HG03469 (cell line): ENCODE data around the gene UTRN.
A peak's percentile ranks its signal among the peaks of the same experiment; 100 is the strongest.

Source experiments
- ATAC-seq: cut with Tn5 transposase; IDR thresholded peaks from one replicate; pipeline ENCODE4 v1.9.1; 2021; ENCODE audit warnings: mild to moderate bottlenecking, moderate library complexity, moderate number of reproducible peaks; ENCODE audit not compliant: unreplicated experiment

UTRN gene

DNA sequence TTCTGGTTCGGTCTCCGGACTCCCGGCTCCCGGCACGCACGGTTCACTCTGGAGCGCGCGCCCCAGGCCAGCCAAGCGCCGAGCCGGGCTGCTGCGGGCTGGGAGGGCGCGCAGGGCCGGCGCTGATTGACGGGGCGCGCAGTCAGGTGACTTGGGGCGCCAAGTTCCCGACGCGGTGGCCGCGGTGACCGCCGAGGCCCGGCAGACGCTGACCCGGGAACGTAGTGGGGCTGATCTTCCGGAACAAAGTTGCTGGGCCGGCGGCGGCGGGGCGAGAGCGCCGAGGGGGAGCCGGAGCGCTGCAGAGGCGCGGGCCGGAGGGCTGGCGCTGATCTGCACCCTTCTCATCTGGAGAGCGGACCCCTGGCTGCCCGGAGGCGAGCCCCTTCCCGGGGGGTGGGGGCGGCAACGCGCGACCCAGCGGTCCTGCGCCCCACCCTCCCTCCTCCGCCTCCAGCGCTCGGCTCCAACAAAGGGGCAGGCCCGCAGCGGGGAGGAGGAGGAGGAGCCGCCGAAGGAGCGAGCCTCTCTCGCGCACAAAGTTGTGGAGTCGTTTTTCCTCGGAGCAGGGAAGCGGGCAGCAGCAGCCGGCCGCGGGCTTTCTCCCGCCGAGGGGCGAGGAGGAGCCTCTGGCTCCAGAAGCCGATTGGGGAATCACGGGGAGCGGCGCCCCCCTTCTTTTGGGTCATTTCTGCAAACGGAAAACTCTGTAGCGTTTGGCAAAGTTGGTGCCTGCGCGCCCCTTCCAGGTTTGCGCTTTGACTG lies at the start of gene UTRN:
UTRN (plus strand) TSS at position 553 of the 765 bp plus-strand sequence. CDS start 6,494 bp downstream, outside the sequence.
- no peak for ATAC-seq

DNA sequence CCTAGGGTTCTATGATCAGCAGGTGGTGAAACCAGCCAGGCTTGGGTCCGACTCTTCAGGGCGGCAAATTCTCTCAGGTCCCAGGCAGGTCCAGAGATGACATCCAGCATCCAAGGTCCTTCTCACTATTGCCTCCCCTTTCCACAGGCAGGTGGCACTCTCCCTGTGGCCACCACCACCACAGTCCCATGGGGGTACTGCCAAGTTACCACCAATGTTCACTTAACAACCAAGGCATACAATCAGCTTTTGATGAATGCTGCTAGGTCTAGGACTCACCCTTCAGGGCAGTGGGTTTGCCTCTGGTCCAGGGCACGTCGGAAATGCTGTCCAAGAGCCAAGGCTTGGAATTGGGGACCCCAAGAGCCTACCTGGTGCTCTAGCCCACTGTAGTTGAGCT lies 40.4 kb upstream of the UTRN start:
- ATAC-seq: no peak

GRCh38 chr6:144246988-144247387 lies 38.1 kb upstream of the UTRN start:
- ATAC-seq: no peak

DNA sequence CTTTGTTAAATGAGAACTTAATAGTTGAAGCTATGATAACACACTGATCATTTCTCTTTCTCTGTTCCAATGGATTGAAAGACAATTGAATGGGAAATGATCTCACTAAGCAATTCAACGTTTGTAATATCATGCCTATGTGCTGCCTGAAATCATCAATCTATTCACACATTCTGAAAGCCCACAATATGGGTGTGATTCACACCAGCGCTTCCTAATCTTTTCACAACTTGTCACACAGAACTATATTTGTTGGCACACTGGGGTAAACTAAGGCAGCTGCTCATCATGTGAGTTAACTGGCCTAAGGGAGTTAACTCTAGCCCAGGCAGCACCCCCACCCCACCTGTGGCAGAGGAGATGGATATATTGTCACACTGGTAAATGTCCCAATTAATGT lies 37.1 kb upstream of the UTRN start:
- ATAC-seq: no peak

DNA sequence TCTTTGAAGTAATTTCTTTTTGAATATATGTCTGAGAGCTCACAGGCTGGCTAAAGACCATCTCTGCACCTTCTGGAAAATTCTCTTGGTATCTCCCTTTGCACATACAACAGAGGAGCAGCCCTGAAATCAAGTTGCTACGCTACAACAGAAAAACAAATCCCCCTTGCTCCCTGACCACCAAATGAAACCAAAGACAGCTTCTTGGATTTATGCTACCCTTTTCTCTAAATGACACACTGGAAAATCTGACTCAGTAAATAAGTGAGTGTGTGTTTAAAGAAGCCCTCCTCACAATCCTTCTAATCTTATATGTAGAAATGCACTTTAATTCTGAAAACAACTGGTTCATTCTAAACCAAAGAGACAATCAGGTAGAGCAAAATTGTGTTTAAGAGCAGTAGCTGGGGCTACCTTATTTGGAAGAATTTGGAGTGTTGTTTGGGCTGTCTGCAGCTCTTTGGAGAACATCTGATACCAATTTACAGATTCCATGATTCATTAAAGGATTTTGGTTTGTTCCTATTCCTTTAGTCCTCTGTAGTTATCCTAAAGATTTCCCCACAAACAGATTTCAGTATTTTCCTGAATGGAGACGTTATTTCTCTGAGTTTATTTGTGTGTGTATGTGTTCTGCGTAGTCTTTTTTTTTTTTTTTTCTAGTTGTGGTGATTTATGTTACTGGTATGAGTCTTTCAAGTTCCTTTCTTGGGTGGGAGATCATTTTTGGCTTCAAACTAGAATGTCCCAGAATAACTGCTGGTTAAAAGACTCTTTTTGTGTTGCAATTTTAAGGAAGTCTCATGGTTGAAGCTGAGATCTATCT lies 36.4 kb upstream of the UTRN start:
- no peak for ATAC-seq

- no peak for ATAC-seq
Measured at GRCh38 chr6:144250276-144250675, 34.9 kb upstream of the UTRN start.

- ATAC-seq: no peak
Measured at GRCh38 chr6:144252259-144252658, 32.9 kb upstream of the UTRN start.

DNA sequence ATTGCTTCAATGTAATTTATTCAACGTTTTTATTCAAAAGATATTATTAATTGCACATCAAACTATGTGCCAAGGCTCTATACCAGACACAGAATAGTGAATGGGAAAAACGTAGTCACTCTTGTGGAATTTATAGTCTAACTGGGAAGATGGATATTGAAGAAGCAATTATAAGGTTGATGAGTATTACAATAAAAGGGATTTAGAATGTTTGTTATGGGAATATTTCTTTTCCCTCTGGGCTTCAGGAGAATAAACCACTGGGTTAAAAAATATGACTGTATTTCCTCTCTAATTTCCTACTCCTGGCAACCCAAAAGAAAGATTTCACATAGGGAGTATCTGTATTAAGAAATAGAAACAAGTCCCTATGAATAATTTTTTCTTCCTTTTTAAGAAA lies 25.1 kb upstream of the UTRN start:
- ATAC-seq: no peak

GRCh38 chr6:144262470-144263369 lies 22.4 kb upstream of the UTRN start:
- ATAC-seq: no peak

GRCh38 chr6:144263786-144264185 lies 21.3 kb upstream of the UTRN start:
- ATAC-seq: no peak

DNA sequence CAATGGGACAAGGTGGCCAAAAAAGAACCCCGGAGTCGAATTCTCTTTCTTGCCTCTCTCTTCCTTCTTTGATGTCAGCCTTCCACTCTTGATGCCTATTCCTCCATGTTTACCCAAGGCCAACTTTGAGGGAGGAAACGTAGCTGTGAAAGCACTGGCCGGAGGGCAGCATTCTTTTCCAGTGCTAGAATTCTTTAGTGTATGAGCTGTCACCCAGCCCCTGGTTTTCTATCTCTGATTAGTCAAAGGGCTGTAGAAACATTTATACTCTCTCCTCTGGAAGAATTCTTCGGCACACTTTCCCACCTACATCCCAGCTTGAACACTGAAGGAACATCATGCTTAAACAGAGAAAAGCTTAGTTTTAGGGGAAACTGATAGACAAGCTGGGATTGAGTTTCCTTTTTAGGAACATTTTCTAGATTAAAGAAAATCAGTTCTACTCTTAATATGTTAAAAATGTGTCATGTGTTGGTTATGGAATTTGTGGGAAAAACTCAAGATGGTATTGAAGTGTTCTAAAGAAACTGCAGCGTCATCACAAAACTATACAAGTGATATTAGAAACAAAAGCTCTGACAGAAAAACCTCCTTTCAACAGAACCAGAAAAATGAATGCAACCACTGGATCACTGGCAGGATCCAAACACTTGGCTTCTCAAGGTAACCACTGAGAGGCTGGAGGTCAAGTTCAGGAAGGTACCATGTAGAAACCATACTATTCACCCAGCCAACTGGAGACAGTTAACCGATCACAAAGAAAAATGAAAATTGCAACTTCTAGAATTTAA lies 20.7 kb upstream of the UTRN start:
- ATAC-seq: no peak

- no peak for ATAC-seq
Measured at GRCh38 chr6:144265061-144265357, 20.1 kb upstream of the UTRN start.

DNA sequence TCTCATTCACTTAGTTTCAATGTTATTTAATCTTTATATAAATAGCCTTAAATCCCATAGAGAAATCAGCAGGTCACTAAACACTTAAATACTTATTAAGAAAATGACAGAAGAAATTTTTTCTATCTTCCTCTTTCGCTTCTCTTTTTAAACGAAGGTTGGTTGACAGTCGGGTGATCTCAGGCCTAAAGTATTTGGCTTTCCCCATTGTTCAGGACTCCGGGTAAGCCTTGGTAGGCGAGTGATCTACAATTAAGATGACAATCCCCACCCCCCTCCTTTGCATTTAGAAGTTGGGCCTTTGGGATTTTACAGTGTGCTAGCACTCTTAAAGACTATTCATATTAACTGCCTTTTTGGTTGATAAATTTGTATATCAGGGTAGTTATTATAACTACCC lies 19.7 kb upstream of the UTRN start:
- ATAC-seq: peak; percentile 78

GRCh38 chr6:144266091-144266649 lies 19.0 kb upstream of the UTRN start:
- ATAC-seq: no peak

GRCh38 chr6:144268794-144269349 lies 16.3 kb upstream of the UTRN start:
- ATAC-seq: no peak

- ATAC-seq: no peak
Measured at GRCh38 chr6:144277174-144277573, 8.0 kb upstream of the UTRN start.

GRCh38 chr6:144277605-144278227 lies 7.4 kb upstream of the UTRN start:
- ATAC-seq: no peak

DNA sequence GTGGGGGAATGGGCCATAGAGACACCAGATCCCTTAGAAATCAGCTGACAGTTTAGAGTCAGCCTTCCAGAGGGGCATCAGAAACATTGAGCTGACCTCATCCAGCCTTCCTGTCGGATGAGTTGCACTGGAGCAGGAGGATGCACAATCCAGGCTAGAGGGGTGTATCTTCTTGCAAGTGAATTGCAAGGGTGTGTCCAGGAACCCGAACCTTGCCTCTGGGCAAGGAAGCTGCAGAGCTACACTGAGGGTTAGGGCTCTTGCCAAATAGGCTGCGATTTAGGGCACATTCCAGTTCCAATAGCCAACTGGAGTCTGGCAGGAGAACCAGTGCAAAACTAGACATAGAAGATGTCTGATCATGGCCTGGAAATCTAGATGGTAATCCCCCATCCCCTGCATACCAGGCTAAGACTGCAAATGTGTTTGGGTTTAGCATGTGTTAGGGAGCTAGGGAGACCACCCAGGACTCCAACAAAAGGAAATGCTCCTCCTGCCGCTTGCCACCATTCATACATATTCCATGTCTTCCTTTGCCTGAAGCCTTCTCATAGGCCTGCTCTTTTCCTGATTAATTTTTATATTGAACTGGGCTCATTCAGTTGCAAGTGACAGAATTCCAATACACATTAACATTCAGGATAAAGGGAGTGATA lies 6.3 kb upstream of the UTRN start:
- no peak for ATAC-seq
